ENCODE results near the gene SEPTIN10. TPM values are rescaled to one million over a fixed set of nuclear protein-coding genes. Genes with fewer than 3 reads are reported as not detected.

SEPTIN10 gene
- total RNA-seq, 4 donors from 2014 or later: 81.7 to 134 (median 114) TPM

- intact Hi-C loops (cut with DNase I; ENCODE audit: low total_unique reads): no loop called here
- 75 to 83% methylated on average over 5 of the region's 5 CpGs for WGBS, 2 donors
- TF ChIP-seq POLR2A (IDR thresholded peaks at IDR 0.05) (no peak), CTCF (IDR thresholded peaks at IDR 0.05) (no peak)
- no peak overlapping the region for H3K4me3 ChIP-seq (ENCODE audit: low read depth, poor library complexity, severe bottlenecking)
- DNase-seq (ENCODE audit: low spot score in 2 of 2): no peak
These were observed 2.2 kb downstream of the SEPTIN10 start for GRCh38 chr2:109611467-109612095.

- DNase-seq (ENCODE audit: low spot score in 2 of 2): no peak
- WGBS, 2 donors: 39 to 40% methylated on average over 8 of the region's 8 CpGs
- H3K4me3 ChIP-seq (ENCODE audit: low read depth, poor library complexity, severe bottlenecking): no peak overlapping the region
- TF ChIP-seq CTCF (IDR thresholded peaks at IDR 0.05) (no peak), POLR2A (IDR thresholded peaks at IDR 0.05) (no peak)
- intact Hi-C loops (cut with DNase I; ENCODE audit: low total_unique reads): no loop called here
These were observed 4.3 kb downstream of the SEPTIN10 start for GRCh38 chr2:109609352-109610024.

GRCh38 chr2:109607766-109608165, 6.0 kb downstream of the SEPTIN10 start:
- DNase-seq (ENCODE audit: low spot score in 2 of 2): no peak
- intact Hi-C loops (cut with DNase I; ENCODE audit: low total_unique reads): no loop called here
- WGBS, 2 donors: 56 to 57% methylated on average over 2 of the region's 2 CpGs
- no peak overlapping the region for H3K4me3 ChIP-seq (ENCODE audit: low read depth, poor library complexity, severe bottlenecking)
- TF ChIP-seq CTCF (IDR thresholded peaks at IDR 0.05) (no peak), POLR2A (IDR thresholded peaks at IDR 0.05) (no peak)

DNA sequence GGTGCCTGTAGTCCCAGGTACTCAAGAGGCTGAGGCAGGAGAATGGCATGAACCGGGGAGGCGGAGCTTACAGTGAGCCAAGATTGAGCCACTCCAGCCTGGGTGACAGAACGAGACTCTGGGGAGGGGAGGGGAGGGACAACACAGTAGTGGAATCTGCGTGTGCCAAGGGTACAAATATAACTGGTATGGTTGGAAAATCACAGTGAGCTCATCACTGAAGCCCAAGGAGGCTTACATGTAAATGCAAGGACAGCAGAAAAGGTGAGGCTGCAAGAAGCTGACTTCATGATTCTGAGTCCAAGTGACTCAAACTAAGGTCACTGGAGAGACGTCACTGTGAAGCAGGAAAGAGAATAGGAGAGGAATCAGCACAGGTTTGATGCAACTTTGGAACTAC, 9.2 kb downstream of the SEPTIN10 start:
- H3K4me3 ChIP-seq (ENCODE audit: low read depth, poor library complexity, severe bottlenecking): no peak overlapping the region
- intact Hi-C loops (cut with DNase I; ENCODE audit: low total_unique reads): no loop called here
- 58 to 63% methylated on average over 5 of the region's 5 CpGs for WGBS, 2 donors
- TF ChIP-seq CTCF (IDR thresholded peaks at IDR 0.05) (no peak), POLR2A (IDR thresholded peaks at IDR 0.05) (no peak)
- no peak for DNase-seq (ENCODE audit: low spot score in 2 of 2)

DNA sequence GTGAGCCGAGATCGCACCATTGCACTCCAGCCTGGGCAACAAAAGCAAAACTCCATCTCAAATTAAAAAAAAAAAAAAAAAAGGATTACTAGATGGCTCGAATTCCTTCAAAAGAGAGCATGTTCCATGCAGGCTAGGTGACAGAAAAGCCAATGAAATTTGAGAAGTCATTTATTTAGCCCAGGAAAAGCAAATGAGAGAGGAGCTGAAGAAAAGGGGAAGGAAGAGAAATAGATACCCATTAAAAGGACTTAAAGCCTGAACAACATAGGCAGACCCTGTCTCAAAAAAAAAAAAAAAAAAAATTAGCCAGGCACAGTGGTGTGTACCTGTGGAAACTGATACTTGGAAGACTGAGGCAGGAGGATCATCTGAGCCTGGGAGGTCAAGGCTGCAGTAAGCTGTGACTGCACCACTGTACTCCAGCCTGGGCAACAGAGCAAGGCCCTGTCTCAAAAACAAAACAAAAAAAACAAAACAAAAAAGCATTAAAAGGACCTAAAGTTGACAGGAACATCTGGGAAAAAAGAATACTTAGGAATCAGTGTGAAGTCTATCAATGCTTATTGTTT, 11.1 kb downstream of the SEPTIN10 start:
- TF ChIP-seq CTCF (IDR thresholded peaks at IDR 0.05): no peak
- no peak for TF ChIP-seq POLR2A (IDR thresholded peaks at IDR 0.05)
- WGBS, 2 donors: 91 to 93% methylated on average over 3 of the region's 3 CpGs
- no peak overlapping the region for H3K4me3 ChIP-seq (ENCODE audit: low read depth, poor library complexity, severe bottlenecking)
- no peak for DNase-seq (ENCODE audit: low spot score in 2 of 2)
- intact Hi-C loops (cut with DNase I; ENCODE audit: low total_unique reads): no loop called here
